ENCODE data around the gene PRRT4. TPM values are rescaled to one million over a fixed set of nuclear protein-coding genes. Genes with fewer than 3 reads are reported as not detected.

PRRT4 gene
- total and polyA plus RNA-seq, 9 of the 15 experiments (the other 6 are each of a cell fraction or from before 2014, with no cell fraction given) = not detected

GRCh38 chr7:128366986-128367385 lies 5.5 kb upstream of the PRRT4 start (continued):
- TF ChIP-seq, protein P1, sequence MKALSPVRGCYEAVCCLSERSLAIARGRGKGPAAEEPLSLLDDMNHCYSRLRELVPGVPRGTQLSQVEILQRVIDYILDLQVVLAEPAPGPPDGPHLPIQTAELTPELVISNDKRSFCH (CRISPR knock-in tag; IDR thresholded peaks at IDR 0.05) = no peak
- TF ChIP-seq, protein P1 (tag; IDR thresholded peaks at IDR 0.05) = no peak
- TF ChIP-seq MCM3 (IDR thresholded peaks at IDR 0.05) (no peak), ZNF184 (CRISPR knock-in tag; IDR thresholded peaks at IDR 0.05) (no peak), ARID1B (IDR thresholded peaks at IDR 0.05) (no peak), ZFP36 (IDR thresholded peaks at IDR 0.05; ENCODE audit: low read depth, low read length, partially characterized antibody) (no peak), HINFP (tag; conservative IDR thresholded peaks at IDR 0.05; ENCODE audit: low read depth) (no peak), DIDO1 (tag; IDR thresholded peaks at IDR 0.05; ENCODE audit: low read depth) (no peak), HNRNPL (IDR thresholded peaks at IDR 0.05; ENCODE audit: low read depth, low read length) (no peak), TOE1 (IDR thresholded peaks at IDR 0.05; ENCODE audit: borderline replicate concordance) (no peak), TOE1 (CRISPR knock-in tag; IDR thresholded peaks at IDR 0.05; ENCODE audit: borderline replicate concordance, low read depth) (no peak), ETV6 (IDR thresholded peaks at IDR 0.05; ENCODE audit: borderline replicate concordance in 1 of 2, low read depth in 2 of 2, low read length in 1 of 2) (no peak), ETV6 (CRISPR knock-in tag; IDR thresholded peaks at IDR 0.05; ENCODE audit: borderline replicate concordance) (no peak), CBFA2T3 (IDR thresholded peaks at IDR 0.05) (peak; percentile 20; the same call in 1 of the 2 replicates), ZSCAN29 (IDR thresholded peaks at IDR 0.05) (no peak), ZBTB33 (CRISPR knock-in tag; IDR thresholded peaks at IDR 0.05) (no peak), SAFB (IDR thresholded peaks at IDR 0.05; ENCODE audit: borderline replicate concordance, low read depth, low read length) (no peak), ZNF212 (CRISPR knock-in tag; IDR thresholded peaks at IDR 0.05) (no peak), POLR3G (IDR thresholded peaks at IDR 0.05; ENCODE audit: extremely low read depth, insufficient read length, insufficient replicate concordance) (no peak), ZNF23 (CRISPR knock-in tag; IDR thresholded peaks at IDR 0.05) (no peak), HDAC1 (IDR thresholded peaks at IDR 0.05) (0 out of 4 replicates have a peak, but pooled peaks of 1 of the 2 experiments have one; percentile 27), POLR2AphosphoS2 (IDR thresholded peaks at IDR 0.05; ENCODE audit: low read length) (no peak), ZNF77 (CRISPR knock-in tag; IDR thresholded peaks at IDR 0.05) (no peak)
- TF ChIP-seq, protein P2, sequence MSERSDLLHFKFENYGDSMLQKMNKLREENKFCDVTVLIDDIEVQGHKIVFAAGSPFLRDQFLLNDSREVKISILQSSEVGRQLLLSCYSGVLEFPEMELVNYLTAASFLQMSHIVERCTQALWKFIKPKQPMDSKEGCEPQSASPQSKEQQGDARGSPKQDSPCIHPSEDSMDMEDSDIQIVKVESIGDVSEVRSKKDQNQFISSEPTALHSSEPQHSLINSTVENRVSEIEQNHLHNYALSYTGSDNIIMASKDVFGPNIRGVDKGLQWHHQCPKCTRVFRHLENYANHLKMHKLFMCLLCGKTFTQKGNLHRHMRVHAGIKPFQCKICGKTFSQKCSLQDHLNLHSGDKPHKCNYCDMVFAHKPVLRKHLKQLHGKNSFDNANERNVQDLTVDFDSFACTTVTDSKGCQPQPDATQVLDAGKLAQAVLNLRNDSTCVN (CRISPR knock-in tag; IDR thresholded peaks at IDR 0.05) = peak; percentile 79; the same call in 1 of the 2 replicates
- TF ChIP-seq, protein P3, sequence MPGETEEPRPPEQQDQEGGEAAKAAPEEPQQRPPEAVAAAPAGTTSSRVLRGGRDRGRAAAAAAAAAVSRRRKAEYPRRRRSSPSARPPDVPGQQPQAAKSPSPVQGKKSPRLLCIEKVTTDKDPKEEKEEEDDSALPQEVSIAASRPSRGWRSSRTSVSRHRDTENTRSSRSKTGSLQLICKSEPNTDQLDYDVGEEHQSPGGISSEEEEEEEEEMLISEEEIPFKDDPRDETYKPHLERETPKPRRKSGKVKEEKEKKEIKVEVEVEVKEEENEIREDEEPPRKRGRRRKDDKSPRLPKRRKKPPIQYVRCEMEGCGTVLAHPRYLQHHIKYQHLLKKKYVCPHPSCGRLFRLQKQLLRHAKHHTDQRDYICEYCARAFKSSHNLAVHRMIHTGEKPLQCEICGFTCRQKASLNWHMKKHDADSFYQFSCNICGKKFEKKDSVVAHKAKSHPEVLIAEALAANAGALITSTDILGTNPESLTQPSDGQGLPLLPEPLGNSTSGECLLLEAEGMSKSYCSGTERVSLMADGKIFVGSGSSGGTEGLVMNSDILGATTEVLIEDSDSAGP (CRISPR knock-in tag; IDR thresholded peaks at IDR 0.05) = no peak

Measured in K562 (cell line).